ENCODE measurements around the gene PLEKHG5.

PLEKHG5 gene

DNA sequence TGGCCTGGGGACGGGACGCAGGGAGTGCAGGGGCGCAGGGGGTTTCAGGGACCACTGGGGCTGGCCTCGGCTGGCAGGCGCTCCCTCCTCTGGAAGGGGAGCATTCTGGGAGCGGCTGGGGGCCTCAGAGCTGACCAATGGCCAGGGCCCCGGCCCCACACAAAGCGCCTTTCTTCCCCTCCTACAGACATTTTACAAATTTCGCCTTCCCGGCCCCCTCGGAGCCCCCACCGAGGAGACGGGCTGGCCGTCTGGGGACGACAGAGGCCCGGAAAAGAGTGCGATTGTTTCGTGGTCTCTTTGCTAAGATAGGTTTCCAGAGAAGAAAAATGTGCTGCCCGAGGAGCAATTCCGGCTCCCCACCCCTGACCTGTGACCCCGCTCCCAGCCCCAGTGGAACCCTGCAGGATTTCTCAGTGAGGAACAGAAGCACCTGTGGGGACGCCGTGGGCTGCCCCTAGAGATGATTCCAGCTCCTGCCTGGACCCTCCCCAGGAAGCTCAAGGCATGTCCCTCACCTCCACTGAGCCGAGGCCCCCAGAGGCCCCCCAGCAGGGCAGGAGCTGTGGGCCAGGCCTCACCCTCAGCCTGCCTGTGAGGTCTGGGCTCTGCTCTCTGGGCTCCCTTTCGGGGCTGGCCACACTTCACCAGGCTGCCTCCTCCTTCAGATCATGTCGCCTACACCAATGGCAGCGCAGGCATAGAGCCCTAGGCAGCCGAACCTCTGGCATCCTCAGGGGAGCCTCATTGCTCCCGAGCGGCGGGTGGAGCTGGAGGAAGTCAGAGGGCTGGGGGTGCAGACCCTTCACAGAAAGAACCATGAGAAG lies 15.0 kb upstream of the PLEKHG5 start:
- DNase-seq (ENCODE audit: insufficient read length, low spot score): no peak
- FAIRE-seq: no peak
- TF ChIP-seq, protein P1, sequence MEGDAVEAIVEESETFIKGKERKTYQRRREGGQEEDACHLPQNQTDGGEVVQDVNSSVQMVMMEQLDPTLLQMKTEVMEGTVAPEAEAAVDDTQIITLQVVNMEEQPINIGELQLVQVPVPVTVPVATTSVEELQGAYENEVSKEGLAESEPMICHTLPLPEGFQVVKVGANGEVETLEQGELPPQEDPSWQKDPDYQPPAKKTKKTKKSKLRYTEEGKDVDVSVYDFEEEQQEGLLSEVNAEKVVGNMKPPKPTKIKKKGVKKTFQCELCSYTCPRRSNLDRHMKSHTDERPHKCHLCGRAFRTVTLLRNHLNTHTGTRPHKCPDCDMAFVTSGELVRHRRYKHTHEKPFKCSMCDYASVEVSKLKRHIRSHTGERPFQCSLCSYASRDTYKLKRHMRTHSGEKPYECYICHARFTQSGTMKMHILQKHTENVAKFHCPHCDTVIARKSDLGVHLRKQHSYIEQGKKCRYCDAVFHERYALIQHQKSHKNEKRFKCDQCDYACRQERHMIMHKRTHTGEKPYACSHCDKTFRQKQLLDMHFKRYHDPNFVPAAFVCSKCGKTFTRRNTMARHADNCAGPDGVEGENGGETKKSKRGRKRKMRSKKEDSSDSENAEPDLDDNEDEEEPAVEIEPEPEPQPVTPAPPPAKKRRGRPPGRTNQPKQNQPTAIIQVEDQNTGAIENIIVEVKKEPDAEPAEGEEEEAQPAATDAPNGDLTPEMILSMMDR (IDR thresholded peaks at IDR 0.05; ENCODE audit: insufficient read depth, missing control alignments): no peak

DNA sequence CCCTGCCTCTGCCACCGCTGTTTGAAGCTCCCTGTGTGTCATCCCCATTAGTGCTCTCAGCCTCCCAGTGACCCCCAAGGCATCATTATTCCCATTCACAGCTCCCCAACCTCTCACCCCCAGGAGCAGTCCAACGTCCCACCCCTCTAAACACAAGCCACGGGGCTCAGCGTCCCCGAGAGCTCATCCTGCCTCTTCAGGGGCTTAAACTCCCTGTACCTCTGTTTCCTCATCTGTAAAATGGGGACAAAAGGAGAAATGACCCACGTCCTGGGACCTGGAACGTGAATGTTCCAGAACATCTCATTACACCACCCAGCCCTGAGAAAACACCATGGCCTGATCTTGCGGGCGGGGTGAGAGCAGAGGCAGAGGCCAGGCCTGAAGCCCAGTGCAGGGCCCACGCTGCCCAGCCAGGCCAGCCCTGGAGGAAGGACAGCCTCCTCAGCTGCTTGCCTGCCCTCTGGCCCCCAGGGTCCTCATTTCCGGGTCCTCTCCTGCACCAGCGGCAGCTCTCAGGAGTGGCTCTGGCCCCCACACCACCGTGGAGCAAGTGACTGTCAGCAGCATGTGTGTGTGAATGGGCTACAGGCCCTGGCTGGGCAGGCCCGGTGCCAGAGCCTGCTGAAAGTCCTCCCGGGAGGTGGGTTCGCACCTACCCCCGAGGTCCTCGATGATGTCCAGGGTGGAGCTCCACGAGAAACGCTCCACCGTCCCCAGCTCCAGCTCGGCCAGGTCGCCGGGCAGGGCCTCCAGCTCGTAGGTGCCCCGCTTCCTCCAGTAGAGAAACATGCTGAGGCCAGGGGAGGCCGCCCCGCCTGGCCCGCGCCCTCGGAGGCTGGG lies 14.1 kb upstream of the PLEKHG5 start:
- FAIRE-seq: no peak
- TF ChIP-seq, protein P1 (IDR thresholded peaks at IDR 0.05; ENCODE audit: insufficient read depth, missing control alignments): no peak
- no peak for DNase-seq (ENCODE audit: insufficient read length, low spot score)

DNA sequence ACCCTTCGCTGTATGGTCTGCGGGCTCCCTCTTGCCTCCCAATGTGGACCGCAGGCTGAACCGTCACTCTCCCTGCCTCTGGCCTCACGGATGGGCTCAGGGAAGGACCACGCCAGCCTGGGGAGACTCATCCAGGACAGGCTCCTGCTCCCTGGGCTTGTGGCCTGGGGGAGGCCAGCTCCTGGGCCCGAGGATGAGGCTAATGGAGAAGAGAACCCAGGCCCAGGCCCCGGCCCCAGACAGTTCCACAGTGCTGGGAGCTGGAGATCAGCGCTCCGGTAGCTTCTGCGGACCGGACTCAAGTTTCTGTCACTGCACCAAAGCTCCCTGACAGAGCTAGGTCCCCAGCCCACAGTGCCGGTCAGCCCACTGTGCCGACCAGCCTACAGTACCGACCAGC lies 13.4 kb upstream of the PLEKHG5 start:
- FAIRE-seq (no peak), DNase-seq (ENCODE audit: insufficient read length, low spot score) (no peak)
- TF ChIP-seq, protein P1 (IDR thresholded peaks at IDR 0.05; ENCODE audit: insufficient read depth, missing control alignments): no peak

DNA sequence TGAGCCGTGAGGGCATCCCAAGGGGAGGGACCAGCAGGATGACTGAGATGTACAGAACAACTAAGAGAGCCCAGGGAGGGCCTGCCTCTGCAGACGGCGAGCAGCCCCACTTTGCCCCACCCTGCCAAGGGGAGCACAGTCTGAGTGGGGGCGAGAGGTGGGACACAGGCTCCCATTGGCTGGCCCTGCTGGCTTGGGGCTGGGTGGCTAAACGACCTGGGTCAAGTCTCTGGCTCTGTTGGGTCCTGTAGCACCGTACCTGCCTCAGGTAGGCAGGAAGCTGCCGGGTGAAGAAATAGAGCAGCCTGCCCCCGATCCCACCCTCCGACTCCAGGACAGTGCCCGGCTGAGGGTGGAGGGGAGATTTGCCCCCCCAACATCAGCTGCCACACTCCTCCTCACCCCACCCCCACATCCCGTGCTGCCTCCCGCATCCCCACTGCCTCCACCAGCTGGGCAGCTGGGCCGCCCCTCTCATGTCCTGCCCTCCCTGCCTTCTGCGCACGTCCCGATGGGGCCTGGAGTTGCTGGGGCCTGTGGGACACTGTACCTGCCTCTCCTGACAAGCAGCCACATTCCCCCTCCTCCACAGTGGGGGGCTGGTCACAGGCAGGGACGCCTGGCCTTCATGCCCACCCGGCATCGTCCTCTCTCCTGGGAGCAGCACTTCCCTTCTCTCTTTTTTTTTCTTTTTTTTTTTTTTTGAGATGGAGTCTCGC lies 12.6 kb upstream of the PLEKHG5 start:
- TF ChIP-seq, protein P1 (IDR thresholded peaks at IDR 0.05; ENCODE audit: insufficient read depth, missing control alignments): no peak
- DNase-seq (ENCODE audit: insufficient read length, low spot score) (no peak), FAIRE-seq (no peak)

DNA sequence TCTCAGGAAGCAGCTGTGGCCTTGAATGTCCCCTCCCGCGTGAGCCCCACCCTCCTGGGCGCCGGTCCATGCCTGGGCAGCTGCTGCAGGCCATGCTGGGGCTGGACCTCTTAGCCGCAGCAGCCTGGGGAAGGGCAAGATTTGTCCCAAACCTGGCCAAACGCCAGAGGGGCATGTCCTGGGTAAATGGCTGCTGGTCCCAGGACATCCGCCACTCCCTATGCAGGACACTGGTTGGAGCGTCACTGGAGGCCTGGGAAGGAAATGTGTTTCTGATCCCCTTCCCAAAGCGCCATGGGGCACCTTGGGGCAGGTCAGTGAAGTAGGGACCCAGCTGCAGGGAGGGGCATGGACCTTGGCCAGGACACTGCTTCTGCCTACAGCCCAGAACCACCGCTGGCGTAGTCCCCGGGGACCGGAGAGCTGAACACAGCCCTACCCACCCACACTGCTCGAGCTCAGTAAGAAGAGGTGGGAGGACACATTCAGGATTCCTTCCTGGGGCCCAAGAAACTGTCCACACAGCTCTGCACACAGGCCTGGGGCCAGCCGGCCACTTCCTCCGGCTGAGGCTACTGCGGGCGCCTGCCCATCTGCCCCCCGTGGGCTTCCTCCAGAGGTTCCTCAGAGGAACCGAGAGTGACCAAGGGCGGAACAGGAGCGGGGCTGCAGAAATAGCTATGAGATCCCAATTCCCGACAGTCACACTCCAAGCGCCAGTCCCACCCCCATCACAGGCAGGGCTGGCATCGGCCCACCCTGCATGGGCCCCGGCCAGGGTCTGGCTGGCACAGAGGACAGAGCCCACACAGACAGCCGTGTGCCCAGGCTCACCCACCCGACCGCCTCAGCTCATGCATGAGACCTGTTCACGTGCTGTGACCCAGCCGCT lies 10.8 kb upstream of the PLEKHG5 start:
- DNase-seq (ENCODE audit: insufficient read length, low spot score) (no peak), FAIRE-seq (no peak)
- TF ChIP-seq, protein P1 (IDR thresholded peaks at IDR 0.05; ENCODE audit: insufficient read depth, missing control alignments): no peak

DNA sequence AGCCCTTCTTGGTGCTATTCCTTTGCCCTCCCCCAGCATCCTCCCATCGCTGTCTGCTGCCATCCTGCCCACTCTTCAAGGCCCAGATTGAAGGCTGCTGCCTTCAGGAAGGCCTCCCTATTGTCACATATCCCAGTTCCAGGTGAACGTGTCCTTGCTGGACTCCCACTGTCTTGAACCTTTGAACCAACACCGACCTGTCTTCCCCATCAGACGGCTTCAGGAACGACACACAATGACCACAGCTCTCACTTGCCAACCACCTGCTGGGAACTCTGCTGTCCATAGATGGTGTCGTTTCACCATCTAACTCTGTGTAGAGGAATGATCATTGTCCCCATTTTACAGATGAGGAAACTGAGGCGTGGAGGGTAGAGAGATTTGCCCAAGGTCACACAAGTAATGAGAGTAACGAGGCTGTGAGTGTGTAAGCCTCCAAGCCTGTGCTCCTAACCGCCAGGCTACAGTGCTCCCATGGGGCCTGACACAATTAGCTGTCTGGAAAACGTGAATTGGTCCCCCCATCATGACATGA lies 9.9 kb upstream of the PLEKHG5 start:
- DNase-seq (ENCODE audit: insufficient read length, low spot score): no peak
- FAIRE-seq: no peak

More for the DNA sequence above, 9.9 kb upstream of the PLEKHG5 start:
- TF ChIP-seq, protein P1 (IDR thresholded peaks at IDR 0.05; ENCODE audit: insufficient read depth, missing control alignments): no peak
